GM18951 (cell line): ENCODE results near the gene KIF26B.

ENCODE experiments used
- POLR2A ChIP-seq: IDR thresholded peaks from 4 replicates; pipeline ENCODE4 v1.6.1; 2011; ENCODE audit warnings: mild to moderate bottlenecking; ENCODE audit not compliant: insufficient read length, insufficient read depth; ENCODE audit errors: extremely low read depth
- in situ Hi-C: fragments of 300-500 bp; cut with MboI; formaldehyde crosslinking; loops from one replicate; pipeline ENCODE4 v1.12.0; 2022; ENCODE audit warnings: low sequenced_read_pairs, mixed read lengths, inconsistent platforms; ENCODE audit not compliant: unreplicated experiment

KIF26B gene

DNA sequence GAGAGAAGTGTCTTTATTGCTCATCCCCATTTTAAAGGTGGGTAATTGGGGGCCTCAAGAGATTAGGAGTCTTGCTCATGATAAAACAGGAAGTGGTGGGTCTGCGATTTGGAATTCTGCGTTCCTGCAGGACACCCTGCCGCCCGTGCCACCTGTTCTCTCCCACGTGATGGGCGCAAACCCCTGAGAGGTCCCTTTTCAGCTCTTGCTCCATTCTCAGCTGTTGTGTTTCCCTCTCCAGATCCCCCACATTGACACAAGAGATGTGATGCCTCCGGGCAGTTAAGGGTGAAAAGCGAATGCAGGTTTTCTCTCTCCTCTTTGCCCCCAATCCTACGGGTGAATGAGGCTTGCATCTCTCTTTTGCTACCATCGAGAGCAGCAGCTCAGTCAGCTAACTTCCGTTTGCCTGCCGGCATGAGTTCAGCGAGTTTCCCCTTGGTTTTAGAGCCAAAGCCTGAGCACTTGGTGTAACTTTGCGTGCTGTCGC lies 57.5 kb downstream of the KIF26B start:
- TF ChIP-seq POLR2A, result no peak
- in situ Hi-C loops, result no loop called here

DNA sequence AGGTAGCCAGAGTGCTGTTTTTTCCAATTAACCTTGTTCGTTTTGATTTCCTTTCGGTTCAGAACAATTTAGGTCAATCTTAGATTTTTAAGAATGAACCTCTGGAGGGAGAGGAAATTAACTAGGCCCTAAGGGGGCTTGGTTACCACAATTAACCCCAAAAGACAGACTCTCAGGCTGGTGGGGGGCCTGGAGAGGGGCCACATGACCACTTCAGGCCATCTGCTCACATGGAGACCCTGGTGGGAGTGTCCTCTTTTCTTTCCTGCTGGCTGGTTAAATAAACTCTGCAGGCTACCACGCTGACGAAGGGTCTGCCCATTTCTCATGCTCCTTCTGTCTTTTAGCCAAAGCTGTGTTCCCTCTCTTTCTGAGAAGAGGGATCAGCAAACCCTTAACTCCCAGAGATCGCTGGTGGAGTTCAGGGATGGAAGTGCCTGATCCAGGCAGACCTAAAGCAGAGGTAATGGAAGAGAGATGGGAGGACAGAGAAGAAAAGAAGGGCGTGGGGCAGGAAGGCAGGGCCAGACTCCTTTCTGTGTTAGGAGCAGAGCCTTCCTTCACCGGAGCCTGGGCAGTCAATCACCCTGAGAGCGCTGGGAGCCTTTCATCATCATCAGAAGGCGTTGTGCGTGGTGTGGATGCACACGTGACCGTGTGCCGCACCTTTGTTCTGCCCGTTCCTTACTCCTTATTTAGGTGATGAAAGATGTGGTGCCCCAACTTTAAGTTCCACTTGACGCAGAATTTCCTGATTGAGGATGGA lies 58.5 kb downstream of the KIF26B start:
- in situ Hi-C loops, result no loop called here

DNA sequence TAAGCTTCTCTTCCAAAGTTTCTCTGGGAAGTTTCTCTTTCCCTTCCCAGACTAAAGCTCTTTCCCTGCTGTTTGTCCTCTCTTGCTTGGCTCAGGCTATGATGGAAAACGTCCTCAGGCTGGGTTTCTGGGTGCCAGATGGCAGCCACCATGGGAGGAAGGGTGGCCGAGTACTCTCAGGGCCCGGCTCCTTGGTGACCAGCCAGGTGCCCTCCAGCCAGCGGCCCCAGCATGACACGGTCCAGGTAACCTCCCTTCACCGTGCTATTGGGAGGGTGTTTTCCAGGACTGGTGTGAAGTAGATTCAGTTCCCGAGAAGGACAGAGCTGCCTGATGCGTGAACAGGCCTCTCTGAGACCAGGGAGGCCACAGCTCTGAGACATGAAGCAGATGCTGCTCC lies 60.3 kb downstream of the KIF26B start:
- in situ Hi-C loops, result no loop called here
- TF ChIP-seq POLR2A, result no peak

More for the DNA sequence above, 58.5 kb downstream of the KIF26B start:
- TF ChIP-seq POLR2A, result no peak

DNA sequence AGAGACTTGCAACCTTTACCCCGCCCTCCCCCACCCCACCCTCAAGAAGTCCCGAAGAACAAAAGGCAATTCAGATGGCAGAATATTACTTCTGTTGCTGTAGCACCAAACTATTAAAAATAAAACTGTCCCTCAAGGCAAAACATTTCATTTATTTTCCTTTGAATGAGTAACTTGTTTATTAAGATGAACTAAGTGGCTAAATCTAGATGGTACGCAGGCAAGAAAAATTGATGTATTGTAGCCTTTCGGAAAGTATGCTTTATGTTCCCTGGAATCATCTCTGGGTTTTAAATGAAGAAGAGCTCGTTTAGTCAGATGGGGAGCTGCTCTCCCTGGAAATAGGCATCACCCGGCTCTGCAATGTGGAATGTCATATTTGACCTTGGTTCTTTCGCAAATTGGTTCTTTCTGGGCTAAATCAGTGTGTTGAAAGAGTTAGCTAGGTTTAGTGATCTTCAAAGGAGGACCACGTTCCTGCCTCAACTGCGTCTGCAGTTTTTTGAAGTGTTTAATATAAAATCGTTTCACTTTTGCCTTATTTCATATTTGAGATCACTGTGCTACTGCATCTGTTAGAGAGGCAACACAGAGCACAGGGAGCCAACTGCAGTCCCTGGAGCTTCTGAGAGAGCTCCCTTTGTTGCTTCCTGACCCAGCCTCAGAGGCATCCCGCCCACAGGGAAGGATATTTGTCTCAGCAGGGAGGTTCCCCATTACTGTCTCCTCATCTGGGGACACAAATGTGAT lies 61.8 kb downstream of the KIF26B start:
- TF ChIP-seq POLR2A, result no peak
- in situ Hi-C loops, result no loop called here

DNA sequence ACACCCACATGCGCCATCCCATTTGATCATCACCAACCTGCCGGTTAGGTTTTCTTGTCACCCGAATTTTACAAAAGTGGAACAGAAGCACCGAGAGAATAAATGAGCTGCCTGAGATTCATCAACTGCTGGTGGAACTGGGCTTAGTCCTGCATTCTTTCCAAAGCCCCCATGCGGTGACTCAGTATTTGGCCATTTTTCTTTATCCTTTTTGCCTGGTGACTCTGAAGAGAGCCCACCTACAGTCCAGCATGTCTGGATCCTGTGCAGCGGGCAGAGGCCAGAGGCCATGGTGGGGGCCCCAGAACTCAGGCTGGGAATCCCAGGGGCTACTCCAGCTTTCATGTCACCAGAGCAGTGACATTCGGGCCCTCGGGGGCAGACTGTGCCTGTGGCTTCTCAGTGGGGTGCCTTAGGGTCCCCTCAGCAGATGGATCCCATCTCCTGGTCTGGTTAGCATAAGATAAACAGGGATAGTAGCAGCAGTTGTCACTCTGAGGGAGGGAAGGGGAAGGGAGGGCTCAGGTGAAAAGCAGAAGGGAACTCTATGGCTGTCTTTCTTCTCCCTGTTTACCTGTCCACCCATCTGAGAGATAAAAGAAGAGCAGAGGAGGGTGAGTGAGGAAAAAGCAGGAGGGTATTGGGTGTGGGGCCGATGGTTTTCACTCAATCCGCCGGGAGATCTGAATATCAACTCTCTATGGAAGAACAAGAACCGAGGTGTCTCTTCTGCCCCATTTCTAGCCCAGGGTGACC lies 63.2 kb downstream of the KIF26B start:
- in situ Hi-C loops, result no loop called here
- no peak for TF ChIP-seq POLR2A

DNA sequence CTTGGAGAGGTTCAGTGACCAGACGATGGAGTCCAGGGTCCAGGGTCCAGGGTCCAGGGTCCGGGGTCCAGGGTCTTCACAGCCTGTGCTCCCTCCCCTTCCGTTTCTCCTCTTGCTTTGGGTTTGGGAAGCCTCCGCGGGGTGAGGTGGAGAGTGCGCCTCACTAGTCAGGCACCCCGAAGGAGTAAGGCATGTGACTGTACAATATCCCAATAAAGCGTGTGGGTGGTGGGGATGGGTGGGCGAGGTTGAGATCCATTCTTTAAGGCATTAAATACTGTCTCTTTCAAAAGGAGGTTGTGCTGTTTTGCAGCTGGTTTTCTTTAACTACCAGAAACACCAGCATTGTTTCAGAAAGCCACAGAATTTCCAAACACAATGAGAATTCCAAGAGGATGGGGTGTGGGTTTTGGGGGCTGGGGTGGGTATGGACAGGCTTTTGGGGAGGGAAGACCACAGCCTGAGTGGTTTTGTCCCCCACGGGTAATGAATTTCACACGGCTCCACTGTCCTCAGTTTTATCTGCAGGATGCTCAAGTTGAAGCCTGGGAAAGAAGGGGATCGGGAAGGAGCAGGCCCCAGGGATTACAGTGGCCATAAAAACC lies 65.7 kb downstream of the KIF26B start:
- TF ChIP-seq POLR2A, result no peak
- in situ Hi-C loops, result no loop called here

DNA sequence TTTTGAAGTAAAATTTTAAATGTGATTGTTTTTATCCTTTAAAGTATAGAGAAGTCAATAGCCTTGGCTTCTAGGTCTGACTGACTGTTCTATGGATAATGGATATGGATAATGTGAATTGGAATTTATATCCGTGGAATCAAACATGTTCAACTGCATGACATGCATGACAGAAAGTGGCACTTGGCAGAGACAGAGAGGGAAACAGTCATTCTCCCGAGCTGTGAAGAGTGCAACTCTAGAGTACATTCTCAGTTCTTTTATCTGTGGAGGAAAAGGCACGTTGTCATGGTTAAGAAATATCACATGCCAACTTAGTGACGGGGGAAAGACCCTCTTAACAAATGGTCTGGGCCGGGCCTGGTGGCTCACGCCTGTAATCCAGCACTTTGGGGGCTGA lies 67.0 kb downstream of the KIF26B start:
- in situ Hi-C loops, result no loop called here
- TF ChIP-seq POLR2A, result no peak

DNA sequence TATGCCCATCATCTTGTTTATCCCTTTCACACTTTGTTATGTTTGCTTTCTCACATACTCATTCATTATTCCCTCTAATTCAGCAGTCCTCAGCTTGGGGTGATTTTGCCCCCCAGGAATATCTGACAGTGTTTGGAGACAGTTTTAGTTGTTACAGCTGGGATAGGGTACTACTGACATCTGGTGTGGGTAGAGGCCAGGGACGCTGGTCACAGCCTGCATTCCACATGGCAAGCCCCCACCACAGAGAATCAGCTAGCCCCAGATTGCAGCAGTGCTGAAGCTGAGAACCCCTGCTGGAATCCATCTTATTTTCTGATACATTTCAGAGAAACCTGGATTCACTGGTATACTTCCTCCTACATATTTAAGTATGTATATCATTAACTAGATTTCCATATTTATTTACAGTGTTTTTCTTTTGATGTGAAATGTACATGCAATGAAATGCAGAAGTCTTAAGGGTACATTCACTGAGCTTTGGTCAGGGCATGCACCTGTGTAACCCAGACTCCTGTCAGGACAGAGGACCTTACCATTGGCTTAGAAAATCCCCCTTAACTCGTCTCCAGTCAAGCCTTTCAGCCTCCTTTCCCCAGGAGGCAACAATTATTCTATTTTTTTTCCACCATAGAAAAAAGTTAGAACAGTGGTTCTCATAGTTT lies 68.3 kb downstream of the KIF26B start:
- in situ Hi-C loops, result no loop called here
- TF ChIP-seq POLR2A, result no peak

DNA sequence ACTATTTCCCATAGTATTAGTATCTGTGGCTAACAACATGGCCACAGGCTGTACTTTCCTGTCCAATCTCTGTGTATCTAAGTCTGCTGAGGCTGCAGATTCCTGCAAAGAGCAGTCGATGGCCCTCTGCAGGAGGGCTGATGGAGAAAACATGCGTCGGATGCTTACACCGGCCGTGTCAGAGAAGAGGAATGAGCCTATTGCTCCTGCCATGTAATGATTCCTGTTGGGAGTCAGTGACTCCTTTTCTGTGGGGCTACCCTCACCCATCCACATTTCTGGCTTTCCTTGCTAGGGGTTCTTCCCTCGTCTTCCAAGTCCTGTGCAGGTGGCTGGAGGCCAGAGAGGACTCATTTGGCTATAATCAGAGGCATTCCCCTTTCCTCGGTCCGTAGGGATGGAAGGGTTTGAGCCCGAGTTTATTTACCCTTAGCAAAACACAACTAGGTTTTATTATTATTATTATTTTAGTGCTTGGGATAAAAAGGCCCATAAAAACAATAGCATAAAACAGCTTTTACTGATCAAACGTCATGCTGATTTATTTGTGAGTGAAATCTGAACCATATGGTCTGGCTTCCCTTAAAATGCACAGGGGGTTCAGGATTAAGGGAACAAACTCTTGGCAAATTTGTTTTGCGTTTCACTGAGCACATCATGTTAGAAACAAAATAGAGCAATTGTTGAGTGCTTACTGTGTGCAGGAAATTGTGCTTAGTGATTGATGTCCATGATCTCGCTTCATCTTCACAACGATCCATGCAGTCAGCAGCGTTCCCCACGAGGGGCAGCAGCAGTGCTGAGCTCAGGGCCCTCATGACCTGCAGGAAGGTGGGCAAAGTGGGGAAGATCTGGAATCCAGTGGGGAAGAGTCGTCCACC lies 70.8 kb downstream of the KIF26B start:
- TF ChIP-seq POLR2A, result no peak
- in situ Hi-C loops, result no loop called here

DNA sequence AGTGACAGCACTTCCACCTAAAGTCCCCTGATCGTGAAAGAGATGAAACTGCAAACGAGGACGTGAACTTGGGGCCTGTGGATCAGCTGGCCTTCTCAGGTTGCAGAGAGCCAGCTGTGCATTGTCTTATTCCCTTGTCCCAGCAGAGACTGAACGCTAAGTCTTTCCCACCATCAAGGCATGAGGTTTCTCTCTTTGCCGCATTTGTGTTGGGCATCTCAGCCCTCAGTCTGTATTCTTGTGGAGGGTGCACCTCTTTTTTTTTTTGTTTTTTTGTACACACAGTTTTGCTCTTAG lies 71.4 kb downstream of the KIF26B start:
- in situ Hi-C loops, result no loop called here
- no peak for TF ChIP-seq POLR2A

DNA sequence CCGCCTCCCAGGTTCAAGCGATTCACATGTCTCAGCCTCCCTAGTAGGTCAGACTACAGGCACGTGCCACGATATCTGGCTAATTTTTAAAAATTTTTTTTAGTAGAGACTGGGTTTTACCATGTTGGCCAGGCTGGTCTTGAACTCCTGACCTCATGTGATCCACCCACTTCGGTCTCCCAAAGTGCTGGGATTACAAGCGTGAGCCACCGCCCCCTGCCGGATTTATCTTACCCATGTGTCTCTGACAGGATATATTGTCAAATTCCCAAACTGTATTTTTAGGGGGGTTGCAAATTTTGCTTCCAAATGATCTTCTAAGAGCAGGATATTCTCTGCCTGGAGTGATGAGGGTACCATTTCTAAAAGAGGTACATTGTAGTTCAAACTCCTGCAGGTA lies 74.3 kb downstream of the KIF26B start:
- TF ChIP-seq POLR2A, result no peak

DNA sequence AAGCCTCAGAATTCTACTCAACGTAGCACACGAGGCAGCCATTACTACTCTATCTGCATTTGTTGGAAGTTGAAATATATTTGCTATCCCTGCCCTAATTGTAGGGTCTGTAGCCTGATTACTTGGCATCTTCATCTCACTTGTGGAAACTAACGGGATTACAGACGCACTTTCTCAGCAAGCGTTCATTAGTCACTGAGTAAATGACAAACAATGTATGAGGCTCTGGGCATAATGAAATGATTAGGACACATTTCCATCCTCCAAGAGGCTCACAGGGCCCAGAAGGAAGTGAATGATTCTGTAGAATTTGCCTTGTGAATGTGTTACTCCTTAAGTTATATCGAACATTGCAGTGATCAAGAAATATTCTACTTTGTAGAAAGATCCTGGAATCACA lies 78.1 kb downstream of the KIF26B start:
- no peak for TF ChIP-seq POLR2A
- in situ Hi-C loops, result no loop called here

More for the DNA sequence above, 74.3 kb downstream of the KIF26B start:
- in situ Hi-C loops, result no loop called here
